SKM-1 treated with dmso at 0.1 percent for 144 hours (cell line): Measurements from ENCODE around the gene EMX2.
"Not testable (repeated sequence)": the region's sequence is repeated elsewhere in the genome, so short reads cannot be mapped to it uniquely, and the experiment has no call there.

ENCODE experiments used
- DNase-seq: peaks from one replicate; lab custom pipeline; 2025; ENCODE audit not compliant: unreplicated experiment; lab: John Stamatoyannopoulos, UW

The EMX2 gene

DNA sequence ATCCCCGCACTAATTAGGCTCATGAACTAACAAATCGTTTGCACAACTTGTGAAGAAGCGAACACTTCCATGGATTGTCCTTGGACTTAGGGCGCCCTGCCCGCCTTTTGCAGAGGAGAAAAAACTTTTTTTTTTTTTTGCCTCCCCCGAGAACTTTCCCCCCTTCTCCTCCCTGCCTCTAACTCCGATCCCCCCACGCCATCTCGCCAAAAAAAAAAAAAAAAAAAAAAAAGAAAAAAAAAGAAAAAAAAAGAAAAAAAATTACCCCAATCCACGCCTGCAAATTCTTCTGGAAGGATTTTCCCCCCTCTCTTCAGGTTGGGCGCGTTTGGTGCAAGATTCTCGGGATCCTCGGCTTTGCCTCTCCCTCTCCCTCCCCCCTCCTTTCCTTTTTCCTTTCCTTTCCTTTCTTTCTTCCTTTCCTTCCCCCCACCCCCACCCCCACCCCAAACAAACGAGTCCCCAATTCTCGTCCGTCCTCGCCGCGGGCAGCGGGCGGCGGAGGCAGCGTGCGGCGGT is at the start of gene EMX2:
Gene EMX2, plus strand, starts transcription at position 41 of the 519 bp plus-strand sequence. CDS start 522 bp downstream, outside the sequence.
- DNase-seq: no peak

DNA sequence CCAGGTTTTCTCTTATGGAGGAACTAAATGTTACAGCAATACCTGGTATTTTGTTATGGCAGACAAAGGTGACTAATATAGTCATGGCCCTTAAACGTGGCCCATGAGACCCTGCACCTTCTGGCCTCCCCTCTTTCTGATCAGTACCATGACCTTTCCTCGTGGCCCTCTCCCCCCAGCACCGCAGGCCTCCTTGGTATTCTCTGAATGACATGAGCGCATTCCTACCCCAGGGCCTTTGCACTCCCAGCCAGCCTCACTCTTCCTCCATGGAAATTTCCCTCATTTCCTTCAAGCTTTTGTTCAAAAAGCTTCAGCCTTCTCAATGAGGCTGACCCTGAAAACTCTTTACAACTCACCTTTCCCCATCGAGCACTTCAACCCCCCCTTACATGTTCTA is 46.5 kb upstream of the EMX2 start:
- no peak for DNase-seq

DNA sequence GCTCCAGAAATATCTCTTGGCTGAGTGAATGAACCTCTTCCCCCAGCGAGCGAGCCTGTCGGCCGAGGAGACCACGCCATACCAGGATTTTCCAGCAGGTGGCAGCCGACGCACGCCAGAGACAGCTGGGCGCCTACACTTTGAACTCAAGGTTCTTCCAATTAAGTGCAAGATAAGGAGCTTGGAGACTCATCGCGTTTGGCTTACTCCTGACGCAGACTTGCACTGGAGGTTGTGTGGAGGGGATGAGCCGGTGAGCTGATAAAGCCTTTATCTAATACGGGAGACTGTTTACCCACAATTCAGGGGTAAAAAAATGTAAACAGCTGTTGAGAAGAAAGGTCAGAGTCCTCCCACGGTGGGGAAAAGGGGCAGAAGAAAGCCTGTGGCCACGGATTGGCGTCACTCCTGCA is 45.9 kb upstream of the EMX2 start:
- peak; percentile 69 for DNase-seq

DNA sequence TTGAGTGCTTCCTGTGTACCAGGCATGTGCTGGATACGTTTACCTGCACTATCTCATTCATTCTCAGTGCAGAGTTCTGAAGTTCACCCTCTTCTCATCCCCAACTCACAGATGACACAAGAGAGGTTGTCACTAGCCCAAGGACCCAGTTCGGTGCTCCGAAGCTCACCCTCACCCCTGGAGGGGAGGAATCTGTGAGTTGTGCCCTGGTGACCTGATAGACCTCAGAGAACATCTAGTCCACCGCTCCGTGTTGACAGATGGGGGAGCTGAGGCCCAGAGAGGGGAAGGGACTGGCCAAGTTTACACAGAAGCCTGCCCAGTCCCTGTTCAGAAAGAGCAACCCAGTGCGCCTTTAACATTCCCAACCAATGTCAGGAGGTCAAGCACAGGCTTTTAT is 44.8 kb upstream of the EMX2 start:
- DNase-seq: no peak

DNA sequence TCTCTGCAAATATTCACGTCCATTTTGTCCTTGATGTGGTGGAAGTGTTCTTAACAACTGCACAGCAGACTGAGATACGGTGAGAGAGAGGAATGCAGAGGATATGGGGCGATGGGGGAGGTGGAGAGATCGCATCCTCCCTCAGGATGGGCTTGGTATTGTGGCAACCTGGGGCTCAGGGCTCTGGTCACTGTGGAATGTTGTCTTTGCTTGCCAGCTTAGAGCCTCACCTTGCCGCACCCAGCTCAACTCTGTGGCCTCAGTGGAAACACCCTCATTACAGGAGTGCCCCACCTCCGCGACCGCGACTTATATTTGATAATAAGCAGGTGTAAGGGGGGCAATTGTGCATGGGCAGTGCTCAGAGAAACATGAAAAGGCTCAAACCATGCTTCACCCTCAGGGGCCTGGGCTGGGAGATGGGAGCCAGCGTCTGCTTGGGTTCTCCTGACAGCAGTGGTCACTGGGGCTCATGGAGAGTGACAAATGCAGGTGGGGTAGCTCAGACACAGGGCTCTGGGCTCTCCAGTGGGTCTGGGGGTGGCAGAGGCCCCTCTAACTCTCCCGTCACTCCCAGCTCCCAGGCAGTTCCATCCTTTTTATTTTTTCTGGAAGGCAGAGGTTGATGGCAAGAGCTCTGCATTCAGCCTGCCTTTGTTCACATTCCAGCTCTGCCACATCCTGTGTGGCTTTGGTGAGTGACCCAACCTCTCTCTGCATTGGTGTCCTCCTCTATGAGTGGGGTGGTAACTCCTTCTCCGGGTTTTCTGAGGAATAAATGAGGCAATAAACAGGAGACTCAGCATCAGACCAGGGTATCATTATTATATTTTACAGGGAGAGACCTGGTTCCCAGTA is 43.1 kb upstream of the EMX2 start:
- no peak for DNase-seq

DNA sequence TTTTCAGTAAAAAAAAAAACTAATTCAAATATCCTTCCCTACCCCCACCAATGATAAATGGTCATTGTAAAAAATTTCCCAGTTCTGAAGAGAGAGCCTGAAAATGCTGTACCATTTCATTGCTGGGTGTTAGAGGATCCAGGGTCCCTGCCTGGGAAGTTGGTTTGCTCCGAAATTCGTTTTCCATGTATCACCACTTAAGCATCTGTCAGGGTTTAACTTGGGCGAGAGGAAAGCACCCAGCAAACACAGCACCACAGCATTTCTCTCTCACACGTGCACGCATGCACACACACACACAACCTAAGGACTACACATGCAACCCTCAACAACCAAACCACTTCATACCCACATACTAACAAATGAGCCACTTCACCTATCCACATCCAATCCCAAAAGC is 42.1 kb upstream of the EMX2 start:
- no peak for DNase-seq

DNA sequence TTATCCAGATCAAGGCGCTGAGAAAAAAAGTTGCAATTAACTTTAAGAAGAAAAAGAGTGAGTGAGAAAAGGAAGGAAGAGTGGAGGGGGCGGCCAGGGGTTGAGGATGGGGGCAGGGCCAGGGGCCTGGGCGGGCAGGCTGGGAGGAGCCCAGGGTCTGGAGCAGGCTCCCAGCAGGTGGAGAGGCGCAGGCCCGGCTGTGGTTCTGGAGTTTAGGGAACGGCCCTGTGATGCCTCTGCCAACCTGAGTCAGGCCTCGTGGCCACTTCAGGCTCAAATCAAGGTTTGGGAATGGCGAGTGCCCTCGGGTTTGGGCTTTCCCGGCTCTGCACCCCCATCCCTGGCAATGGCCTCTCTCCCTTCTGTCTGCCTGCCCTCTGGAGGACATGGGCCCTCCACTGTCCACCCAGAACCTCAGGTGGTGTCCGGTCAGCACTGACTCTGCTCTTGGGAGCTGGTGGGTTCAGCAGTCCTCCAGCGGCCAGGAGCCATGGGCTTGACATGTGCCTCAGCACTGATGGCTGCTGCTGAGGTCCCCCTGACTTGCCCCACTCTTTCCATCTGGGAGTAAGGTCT is 41.0 kb upstream of the EMX2 start:
- no peak for DNase-seq

DNA sequence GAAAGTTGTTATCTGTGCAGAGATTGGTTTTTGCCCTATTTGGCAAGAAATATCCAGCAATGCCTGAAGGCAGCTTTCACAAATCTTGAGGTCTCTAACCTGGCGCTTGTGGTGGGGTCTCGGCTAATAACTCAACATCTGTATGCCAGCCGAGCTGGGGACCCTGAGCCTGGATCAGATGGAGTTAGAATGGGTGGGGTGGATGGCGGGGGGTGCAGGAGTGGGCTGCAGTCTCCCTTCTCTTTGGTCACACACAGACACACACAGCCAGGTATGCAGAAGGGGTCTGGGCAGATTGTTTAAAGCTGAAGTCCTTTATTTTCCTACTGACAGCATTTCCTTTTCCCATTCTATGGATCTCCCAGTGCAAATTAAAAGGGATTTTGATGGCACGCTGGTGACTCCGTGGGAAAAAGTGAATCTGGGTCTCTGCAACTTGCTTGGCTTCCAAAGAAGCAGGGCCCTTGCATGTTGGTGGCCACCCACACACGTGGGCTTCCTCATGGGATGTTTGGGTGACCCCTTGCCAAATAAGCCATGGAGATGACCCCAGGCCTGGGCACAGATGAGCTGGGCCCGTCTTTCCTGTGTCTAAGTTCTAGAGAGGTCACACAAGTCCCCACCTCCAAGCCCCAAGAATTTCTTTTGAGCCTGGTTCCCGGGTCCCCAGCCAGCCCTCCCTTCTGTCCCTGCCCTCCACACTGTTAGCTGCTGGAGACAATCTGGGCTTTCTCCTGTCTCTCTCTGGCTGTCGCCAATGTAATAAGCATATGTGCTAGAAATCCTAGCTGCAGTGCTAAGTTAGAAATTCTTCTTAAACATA is 39.9 kb upstream of the EMX2 start:
- no peak for DNase-seq

DNA sequence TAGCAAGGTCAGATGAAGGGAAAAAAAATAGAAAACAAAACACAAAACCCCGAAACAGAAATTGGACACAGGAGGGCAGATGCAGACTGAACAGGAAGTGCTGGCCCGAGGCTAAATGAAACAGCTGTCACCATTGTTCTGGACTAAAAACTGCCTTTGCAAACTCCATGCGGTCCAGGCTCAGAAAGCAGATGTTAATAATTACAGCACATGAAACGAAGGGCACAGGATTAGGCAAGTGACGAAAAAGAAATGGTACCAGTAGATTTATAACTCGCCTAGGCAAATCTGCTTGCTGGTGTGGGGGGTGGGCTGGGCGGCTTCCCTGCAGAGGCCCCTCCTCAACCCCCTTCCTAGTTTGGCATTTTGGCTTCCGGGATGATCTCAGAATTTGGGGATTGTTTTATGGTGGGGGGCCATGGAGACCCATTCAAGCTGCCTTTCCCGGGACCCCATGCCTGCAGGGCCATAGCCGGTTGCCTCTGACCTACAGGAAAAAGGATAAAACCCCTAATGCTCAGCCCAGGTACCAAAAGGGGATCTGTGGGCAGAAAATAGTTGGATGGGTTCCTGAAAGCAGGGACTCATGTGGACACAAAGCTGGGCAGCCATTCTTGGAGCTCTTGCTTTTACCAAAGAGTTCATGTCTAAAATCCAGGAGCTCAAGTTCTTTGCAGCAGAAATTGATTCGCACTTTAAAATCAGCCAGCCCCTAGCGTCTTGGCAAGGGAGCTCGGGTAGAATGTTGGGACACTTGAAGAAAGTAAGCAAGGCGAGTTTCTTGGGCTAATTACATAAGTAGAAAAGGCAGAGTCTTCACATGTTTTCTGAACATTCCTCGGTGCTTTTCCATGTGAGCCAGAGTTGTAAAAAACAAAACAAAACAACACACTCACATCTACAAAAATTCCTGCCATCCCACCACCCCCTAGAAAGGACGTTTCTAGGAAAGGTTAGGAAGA is 39.0 kb upstream of the EMX2 start:
- DNase-seq: no peak

DNA sequence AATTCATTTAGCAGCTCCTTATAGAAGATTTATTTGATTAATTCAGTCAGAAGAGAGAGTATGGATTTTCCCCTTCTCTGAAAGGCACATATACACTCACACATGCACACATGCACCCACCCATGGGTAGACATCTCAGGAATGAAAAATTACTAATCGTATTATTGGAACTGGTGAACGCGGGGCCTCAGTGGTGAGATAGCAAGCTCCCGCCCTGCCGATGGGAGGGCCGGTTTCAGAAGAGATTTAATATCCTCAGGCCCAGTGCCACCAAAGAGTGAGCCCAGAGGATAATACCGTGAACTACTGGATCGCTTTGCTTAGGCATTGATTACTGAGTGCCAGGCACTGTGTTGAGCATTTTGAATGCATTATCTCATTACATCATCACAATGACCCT is 38.0 kb upstream of the EMX2 start:
- no peak for DNase-seq

DNA sequence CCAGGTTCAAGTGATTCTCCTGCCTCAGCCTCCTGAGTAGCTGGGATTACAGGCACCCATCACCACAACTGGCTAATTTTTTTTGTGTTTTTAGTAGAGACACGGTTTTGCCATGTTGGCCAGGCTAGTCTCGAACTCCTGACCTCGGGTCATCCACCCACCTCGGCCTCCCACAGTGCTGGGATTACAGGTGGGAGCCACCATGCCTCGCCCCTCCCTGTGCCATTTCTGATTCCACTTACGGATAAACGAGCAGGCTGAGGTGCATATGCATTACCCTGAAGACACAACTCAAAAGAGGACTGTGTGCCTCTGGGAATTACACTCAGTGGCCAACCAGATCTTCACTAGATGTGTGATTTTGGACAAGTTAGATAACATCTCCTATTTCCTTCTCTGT is 35.5 kb upstream of the EMX2 start:
- not testable (repeated sequence) for DNase-seq

DNA sequence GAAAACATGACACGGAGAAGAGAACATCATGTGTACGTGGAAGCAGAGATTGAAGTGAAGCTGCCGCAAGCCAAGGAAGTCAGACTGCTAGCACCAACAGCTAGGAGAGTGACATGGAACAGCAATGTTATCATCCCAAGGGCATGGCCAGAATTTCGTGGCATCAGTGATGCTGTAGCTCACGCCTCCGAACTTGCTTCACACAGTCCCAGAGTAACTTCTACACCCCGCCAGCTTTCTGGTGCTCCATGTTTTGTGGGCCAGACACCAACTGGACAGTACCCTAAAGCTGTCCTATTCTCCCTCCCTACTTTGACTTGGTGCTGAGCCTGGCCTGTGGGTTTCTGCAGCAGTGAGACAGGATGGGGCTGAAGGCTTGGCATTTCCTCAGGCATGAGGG is 33.0 kb upstream of the EMX2 start:
- DNase-seq: no peak

DNA sequence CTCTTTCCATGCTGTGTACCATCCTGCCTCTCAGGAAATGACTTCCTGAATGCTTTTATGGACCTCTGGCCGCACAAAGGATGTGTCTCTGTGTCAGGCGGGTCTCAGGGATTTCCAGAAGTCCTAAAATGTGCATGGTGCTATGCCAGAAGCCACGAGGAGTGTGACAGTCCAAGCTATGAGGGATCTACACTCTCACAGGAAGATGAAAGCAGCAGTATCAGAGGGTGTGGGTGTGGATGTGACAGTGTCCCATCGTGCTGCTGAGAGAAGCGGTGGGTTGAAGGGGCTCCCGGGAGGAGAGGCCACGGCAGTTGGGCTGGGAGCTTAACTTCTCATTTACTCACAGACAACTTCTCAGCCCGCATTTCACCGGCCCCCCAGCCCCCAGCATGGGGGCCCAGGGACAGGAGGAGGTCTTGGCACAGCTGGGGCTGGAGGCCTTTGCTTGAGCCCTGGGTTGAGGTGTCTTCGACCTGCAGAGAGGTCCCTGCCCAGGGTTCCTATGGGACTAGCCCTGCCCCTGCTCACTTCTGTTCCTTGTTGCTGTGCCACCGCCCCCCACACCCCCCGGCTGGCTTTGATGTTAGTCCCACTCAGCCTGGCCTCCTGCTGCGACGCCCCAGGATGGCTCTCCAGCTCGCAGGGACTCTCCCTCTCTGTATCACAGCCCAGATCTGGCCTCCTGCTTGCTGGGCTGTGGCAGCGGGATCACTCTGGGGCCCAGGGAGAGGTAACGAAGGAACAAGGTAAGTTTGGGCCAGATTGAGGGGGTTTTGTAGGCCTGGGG is 30.8 kb upstream of the EMX2 start:
- DNase-seq: no peak

DNA sequence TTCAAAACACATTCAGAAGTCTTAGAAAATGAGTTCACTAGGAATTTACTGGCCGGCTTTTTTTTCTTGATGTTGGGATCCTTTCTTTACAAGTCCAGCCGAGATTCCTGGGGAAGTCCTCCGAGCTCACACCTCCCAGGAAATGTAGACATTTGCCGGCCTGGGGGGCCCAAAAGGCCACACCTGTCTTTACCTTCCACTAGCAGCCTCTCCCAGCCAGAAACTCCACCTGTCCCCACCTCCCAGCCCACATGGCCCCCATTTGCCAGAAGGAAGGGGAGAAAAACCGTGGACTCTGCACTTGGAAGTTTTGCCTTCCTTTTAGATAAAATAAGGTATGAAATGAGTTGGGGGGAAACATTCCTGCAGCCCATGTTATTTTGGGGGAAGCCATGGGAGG is 27.6 kb upstream of the EMX2 start:
- no peak for DNase-seq

DNA sequence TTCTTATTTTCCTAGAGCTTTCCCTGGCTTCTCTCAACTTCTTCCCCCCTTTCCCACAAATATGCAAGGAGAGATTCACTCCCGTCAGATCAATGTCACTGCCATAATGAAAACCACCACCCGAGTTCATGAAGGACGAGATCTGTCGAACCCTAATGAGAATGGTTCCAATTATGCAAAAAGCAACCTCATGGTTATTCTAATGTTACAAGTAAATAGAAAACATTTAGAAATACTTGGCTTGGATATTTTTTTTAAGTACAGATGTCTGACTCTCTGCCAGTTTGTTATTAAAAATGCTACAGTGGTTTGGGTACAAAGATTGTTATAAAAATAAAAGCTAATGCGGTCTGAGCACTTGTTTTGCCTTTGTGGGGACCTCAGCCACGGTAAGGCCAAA is 25.9 kb upstream of the EMX2 start:
- no peak for DNase-seq

DNA sequence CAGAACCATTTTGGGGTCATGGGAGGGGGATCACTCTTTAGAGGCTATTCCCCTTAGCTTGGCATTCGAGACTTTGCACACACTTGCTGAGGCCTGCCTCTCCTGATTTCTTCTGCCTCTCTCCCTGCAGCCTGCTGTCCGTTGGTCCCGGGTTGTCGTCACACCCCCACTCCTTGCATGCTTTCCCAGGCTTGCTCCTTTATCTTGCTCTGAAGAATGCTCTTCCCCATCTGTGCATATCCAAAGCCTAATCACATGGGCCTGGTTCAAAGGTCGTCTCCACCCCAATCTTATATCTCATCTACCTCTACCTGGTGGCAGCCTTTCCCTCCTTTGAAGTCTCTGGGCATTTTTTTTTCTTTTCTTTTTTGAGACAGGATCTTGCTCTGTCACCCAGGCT is 24.3 kb upstream of the EMX2 start:
- no peak for DNase-seq

DNA sequence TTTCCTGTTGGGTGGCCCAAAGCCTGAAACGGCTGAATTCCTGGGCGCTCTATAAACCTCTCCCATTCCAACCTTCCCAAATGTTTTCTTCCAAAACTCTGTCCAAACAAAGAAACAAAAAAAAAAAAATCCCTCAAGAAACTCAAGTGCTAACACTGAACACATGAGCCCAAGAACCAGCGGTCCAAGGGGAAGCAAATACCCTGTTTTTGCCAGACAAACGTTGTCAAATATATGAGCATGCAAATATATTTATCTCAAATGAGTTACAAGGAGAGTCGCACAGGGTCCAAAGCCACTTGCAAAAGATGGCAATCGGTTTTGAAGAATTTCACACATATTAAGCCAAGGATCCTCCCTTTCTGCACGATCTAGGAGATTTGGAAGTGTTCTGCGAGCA is 23.3 kb upstream of the EMX2 start:
- DNase-seq: no peak

DNA sequence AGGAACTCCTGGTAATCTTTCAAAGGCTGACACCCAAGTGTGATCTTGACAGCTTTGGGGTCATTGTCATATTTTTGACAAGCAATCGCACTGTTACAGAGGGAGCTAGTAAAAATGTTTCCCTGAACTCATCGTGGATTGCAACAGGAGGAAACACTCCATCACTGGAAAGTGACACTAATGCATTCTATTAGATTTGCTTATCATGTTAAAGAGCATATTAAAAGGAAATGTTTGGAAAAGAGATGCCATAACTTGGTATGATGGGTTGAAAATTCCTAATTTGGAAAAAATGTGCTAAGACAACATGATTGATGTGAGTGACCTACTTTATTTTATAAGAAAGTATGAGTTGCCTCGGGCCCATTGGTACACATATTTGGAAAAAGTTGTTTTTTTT is 22.7 kb upstream of the EMX2 start:
- no peak for DNase-seq

DNA sequence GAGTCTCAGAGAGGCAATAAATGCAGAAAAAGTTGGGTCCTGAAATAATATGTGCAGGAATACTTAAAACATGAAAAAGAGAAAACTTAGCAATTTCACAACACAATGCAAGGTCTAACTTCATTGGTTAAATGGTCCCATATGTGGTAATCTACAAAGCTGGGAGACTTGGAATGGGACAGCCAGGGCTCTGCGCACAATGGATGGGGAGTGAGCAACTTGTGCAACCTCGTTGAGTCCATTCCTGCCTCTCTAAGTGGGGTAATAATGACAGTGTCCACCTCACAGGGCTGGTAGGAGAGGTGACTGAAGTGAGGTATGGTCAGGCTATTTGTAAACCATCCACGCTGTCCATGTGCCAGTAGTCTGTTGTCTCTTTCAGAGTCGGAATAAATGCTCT is 11.8 kb upstream of the EMX2 start:
- DNase-seq: no peak
